ENCODE measurements around the gene RPSA.
"Not testable (repeated sequence)": the region's sequence is repeated elsewhere in the genome, so short reads cannot be mapped to it uniquely, and the experiment has no call there.

Gene RPSA

DNA sequence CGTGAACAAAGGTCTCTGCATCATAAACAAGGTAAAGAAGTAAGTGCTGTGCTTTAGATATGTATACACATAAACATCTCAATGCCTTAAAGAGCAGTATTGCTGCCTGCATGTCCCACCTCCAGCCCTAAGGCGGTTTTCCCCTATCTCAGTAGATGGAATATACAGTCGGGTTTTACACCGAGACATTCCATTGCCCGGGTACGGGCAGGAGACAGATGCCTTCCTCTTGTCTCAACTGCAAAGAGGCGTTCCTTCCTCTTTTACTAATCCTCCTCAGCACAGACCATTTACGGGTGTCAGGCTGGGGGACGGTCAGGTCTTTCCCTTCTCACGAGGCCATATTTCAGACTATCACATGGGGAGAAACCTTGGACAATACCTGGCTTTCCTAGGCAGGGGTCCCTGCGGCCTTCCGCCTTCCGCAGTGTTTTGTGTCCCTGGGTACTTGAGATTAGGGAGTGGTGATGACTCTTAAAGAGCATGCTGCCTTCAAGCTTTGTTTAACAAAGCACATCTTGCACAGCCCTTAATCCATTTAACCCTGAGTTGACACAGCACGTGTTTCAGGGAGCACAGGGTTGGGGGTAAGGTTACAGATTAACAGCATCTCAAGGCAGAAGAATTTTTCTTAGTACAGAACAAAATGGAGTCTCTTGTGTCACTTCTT lies 12.2 kb downstream of the RPSA start:
- H3K23ac ChIP-seq (ENCODE audit: low read length); H2BK15ac ChIP-seq (replicated peaks; ENCODE audit: low read depth); H4K5ac ChIP-seq (ENCODE audit: low read length); H2BK5ac ChIP-seq (ENCODE audit: low read length); H3K56ac ChIP-seq (ENCODE audit: low read length); H4K8ac ChIP-seq (ENCODE audit: low read depth, low read length); H3K36me3 ChIP-seq (ENCODE audit: control insufficient read depth, insufficient read depth, low read length); H3K4ac ChIP-seq (ENCODE audit: low read depth, low read length); H3K9ac ChIP-seq (ENCODE audit: low read length); H3K79me1 ChIP-seq (ENCODE audit: low read length); DNase-seq; H2BK120ac ChIP-seq (ENCODE audit: low read depth, low read length); H3K4me3 ChIP-seq (ENCODE audit: low read length); H3K79me2 ChIP-seq (ENCODE audit: control insufficient read depth, insufficient read depth, low read length); H3K18ac ChIP-seq (ENCODE audit: low read length); H3K4me1 ChIP-seq (ENCODE audit: control insufficient read depth, low read depth, low read length); H3K4me2 ChIP-seq (ENCODE audit: low read length); H3K27me3 ChIP-seq (ENCODE audit: insufficient read depth, low read length, poor library complexity); H2AK5ac ChIP-seq (ENCODE audit: low read length); H3K27ac ChIP-seq (ENCODE audit: low read depth, low read length): not testable (repeated sequence)
- no CpG with 5 or more reads among the region's 14 CpGs for WGBS (ENCODE audit: extremely low coverage, insufficient coverage, low lambda C conversion rate)

GRCh38 chr3:39419742-39420315 lies 13.3 kb downstream of the RPSA start:
- Histone ChIP-seq H4K8ac (ENCODE audit: low read depth, low read length) (no peak overlapping the region), H3K4ac (ENCODE audit: low read depth, low read length) (no peak overlapping the region), H3K56ac (ENCODE audit: low read length) (no peak overlapping the region), H3K79me1 (ENCODE audit: low read length) (no peaks in the 10 kb centered on the region), H3K27ac (ENCODE audit: low read depth, low read length) (no peak overlapping the region), H3K23ac (ENCODE audit: low read length) (no peak overlapping the region), H3K4me2 (ENCODE audit: low read length) (no peak overlapping the region), H3K36me3 (ENCODE audit: control insufficient read depth, insufficient read depth, low read length) (no peaks in the 10 kb centered on the region), H4K5ac (ENCODE audit: low read length) (no peak overlapping the region), H3K79me2 (ENCODE audit: control insufficient read depth, insufficient read depth, low read length) (no peaks in the 10 kb centered on the region), H3K18ac (ENCODE audit: low read length) (no peak overlapping the region), H2AK5ac (ENCODE audit: low read length) (no peak overlapping the region), H3K4me3 (ENCODE audit: low read length) (no peak overlapping the region), H2BK15ac (replicated peaks; ENCODE audit: low read depth) (no peak overlapping the region), H3K27me3 (ENCODE audit: insufficient read depth, low read length, poor library complexity) (no peaks in the 10 kb centered on the region), H2BK120ac (ENCODE audit: low read depth, low read length) (no peak overlapping the region), H3K9ac (ENCODE audit: low read length) (no peak overlapping the region), H2BK5ac (ENCODE audit: low read length) (no peak overlapping the region), H3K4me1 (ENCODE audit: control insufficient read depth, low read depth, low read length) (no peaks in the 10 kb centered on the region)
- no CpG with 5 or more reads among the region's 2 CpGs for WGBS (ENCODE audit: extremely low coverage, insufficient coverage, low lambda C conversion rate)
- no peak for DNase-seq

- Histone ChIP-seq H3K4me1 (ENCODE audit: control insufficient read depth, low read depth, low read length) (no peaks in the 10 kb centered on the region), H3K4ac (ENCODE audit: low read depth, low read length) (no peak overlapping the region), H3K27ac (ENCODE audit: low read depth, low read length) (no peak overlapping the region), H2BK5ac (ENCODE audit: low read length) (no peak overlapping the region), H3K4me3 (ENCODE audit: low read length) (no peak overlapping the region), H3K9ac (ENCODE audit: low read length) (no peak overlapping the region), H2BK120ac (ENCODE audit: low read depth, low read length) (no peak overlapping the region), H3K4me2 (ENCODE audit: low read length) (no peak overlapping the region), H3K36me3 (ENCODE audit: control insufficient read depth, insufficient read depth, low read length) (no peaks in the 10 kb centered on the region), H3K18ac (ENCODE audit: low read length) (no peak overlapping the region), H3K79me2 (ENCODE audit: control insufficient read depth, insufficient read depth, low read length) (no peaks in the 10 kb centered on the region), H3K27me3 (ENCODE audit: insufficient read depth, low read length, poor library complexity) (no peaks in the 10 kb centered on the region), H3K79me1 (ENCODE audit: low read length) (no peaks in the 10 kb centered on the region), H3K56ac (ENCODE audit: low read length) (no peak overlapping the region), H4K8ac (ENCODE audit: low read depth, low read length) (no peak overlapping the region), H2AK5ac (ENCODE audit: low read length) (no peak overlapping the region), H2BK15ac (replicated peaks; ENCODE audit: low read depth) (no peak overlapping the region), H4K5ac (ENCODE audit: low read length) (no peak overlapping the region), H3K23ac (ENCODE audit: low read length) (no peak overlapping the region)
- no CpG with 5 or more reads among the region's 2 CpGs for WGBS (ENCODE audit: extremely low coverage, insufficient coverage, low lambda C conversion rate)
- DNase-seq: no peak
Observed at GRCh38 chr3:39420543-39420942, 14.0 kb downstream of the RPSA start.

- Histone ChIP-seq H3K4me1 (ENCODE audit: control insufficient read depth, low read depth, low read length) (no peaks in the 10 kb centered on the region), H3K23ac (ENCODE audit: low read length) (no peak overlapping the region), H3K36me3 (ENCODE audit: control insufficient read depth, insufficient read depth, low read length) (no peaks in the 10 kb centered on the region), H2AK5ac (ENCODE audit: low read length) (no peak overlapping the region), H3K56ac (ENCODE audit: low read length) (no peak overlapping the region), H4K5ac (ENCODE audit: low read length) (no peak overlapping the region), H3K4me2 (ENCODE audit: low read length) (no peak overlapping the region), H3K79me1 (ENCODE audit: low read length) (no peaks in the 10 kb centered on the region), H3K18ac (ENCODE audit: low read length) (no peak overlapping the region), H3K9ac (ENCODE audit: low read length) (no peak overlapping the region), H2BK5ac (ENCODE audit: low read length) (no peak overlapping the region), H4K8ac (ENCODE audit: low read depth, low read length) (no peak overlapping the region), H3K4me3 (ENCODE audit: low read length) (no peak overlapping the region), H3K4ac (ENCODE audit: low read depth, low read length) (no peak overlapping the region), H3K27me3 (ENCODE audit: insufficient read depth, low read length, poor library complexity) (no peaks in the 10 kb centered on the region), H3K27ac (ENCODE audit: low read depth, low read length) (no peak overlapping the region), H3K79me2 (ENCODE audit: control insufficient read depth, insufficient read depth, low read length) (no peaks in the 10 kb centered on the region), H2BK120ac (ENCODE audit: low read depth, low read length) (no peak overlapping the region), H2BK15ac (replicated peaks; ENCODE audit: low read depth) (no peak overlapping the region)
- no peak for DNase-seq
- WGBS (ENCODE audit: extremely low coverage, insufficient coverage, low lambda C conversion rate): 100% methylated on average over 1 of the region's 1 CpG
Observed at GRCh38 chr3:39423436-39423970, 17.0 kb downstream of the RPSA start.

DNA sequence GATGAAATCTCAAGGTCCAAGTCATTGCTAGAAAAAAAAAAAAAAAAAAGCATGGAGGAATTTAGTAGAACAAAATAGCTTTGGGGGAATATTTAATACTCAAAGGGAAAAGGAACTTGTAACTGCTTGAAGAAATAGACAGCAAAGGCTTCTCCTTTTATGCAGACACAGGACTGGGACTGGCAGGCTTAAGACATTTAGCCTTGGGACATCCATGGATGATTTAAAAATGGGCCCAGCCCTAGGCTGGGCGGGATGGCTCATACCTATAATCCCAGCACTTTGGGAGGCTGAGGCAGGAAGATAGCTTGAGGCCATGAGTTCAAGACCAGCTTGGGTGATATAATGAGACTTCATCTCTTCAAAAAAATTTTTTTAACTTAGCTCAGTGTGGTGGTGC lies 19.8 kb downstream of the RPSA start:
- Histone ChIP-seq H3K23ac (ENCODE audit: low read length) (no peak overlapping the region), H2BK15ac (replicated peaks; ENCODE audit: low read depth) (no peak overlapping the region), H3K79me1 (ENCODE audit: low read length) (no peaks in the 10 kb centered on the region), H3K56ac (ENCODE audit: low read length) (no peak overlapping the region), H3K79me2 (ENCODE audit: control insufficient read depth, insufficient read depth, low read length) (no peaks in the 10 kb centered on the region), H3K27me3 (ENCODE audit: insufficient read depth, low read length, poor library complexity) (no peaks in the 10 kb centered on the region), H3K27ac (ENCODE audit: low read depth, low read length) (no peak overlapping the region), H3K18ac (ENCODE audit: low read length) (no peak overlapping the region), H2BK5ac (ENCODE audit: low read length) (no peak overlapping the region), H3K4me2 (ENCODE audit: low read length) (no peak overlapping the region), H3K4ac (ENCODE audit: low read depth, low read length) (no peak overlapping the region), H3K4me3 (ENCODE audit: low read length) (no peak overlapping the region), H2BK120ac (ENCODE audit: low read depth, low read length) (no peak overlapping the region), H3K36me3 (ENCODE audit: control insufficient read depth, insufficient read depth, low read length) (no peaks in the 10 kb centered on the region), H4K5ac (ENCODE audit: low read length) (no peak overlapping the region), H3K4me1 (ENCODE audit: control insufficient read depth, low read depth, low read length) (no peaks in the 10 kb centered on the region), H4K8ac (ENCODE audit: low read depth, low read length) (no peak overlapping the region), H3K9ac (ENCODE audit: low read length) (no peak overlapping the region), H2AK5ac (ENCODE audit: low read length) (no peak overlapping the region)
- no peak for DNase-seq
- no CpG with 5 or more reads among the region's 1 CpG for WGBS (ENCODE audit: extremely low coverage, insufficient coverage, low lambda C conversion rate)

DNA sequence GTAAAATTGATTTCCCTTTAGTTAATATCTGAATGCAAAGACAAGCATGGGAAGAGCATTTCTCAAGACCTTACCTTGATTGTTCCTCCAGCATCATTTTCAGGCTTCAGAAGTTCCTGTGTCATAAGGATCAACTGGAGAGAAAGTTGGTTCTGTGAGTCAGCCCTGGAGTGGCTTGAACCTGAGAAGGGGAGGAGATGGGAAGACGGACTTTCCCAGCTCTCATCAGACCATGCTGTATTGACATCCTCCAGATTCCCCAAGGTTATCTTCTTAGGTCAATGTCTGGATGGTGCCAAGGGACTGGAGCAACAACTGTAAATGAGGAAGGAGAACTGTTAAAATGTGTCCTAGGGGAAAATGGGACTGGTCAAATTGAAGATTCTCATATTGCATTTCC lies 21.0 kb downstream of the RPSA start:
- Histone ChIP-seq H3K27ac (ENCODE audit: low read depth, low read length) (no peak overlapping the region), H3K36me3 (ENCODE audit: control insufficient read depth, insufficient read depth, low read length) (no peaks in the 10 kb centered on the region), H3K4me3 (ENCODE audit: low read length) (no peak overlapping the region), H3K79me2 (ENCODE audit: control insufficient read depth, insufficient read depth, low read length) (no peaks in the 10 kb centered on the region), H3K4me1 (ENCODE audit: control insufficient read depth, low read depth, low read length) (no peaks in the 10 kb centered on the region), H4K8ac (ENCODE audit: low read depth, low read length) (no peak overlapping the region), H3K9ac (ENCODE audit: low read length) (no peak overlapping the region), H3K18ac (ENCODE audit: low read length) (no peak overlapping the region), H3K56ac (ENCODE audit: low read length) (no peak overlapping the region), H3K79me1 (ENCODE audit: low read length) (no peaks in the 10 kb centered on the region), H3K23ac (ENCODE audit: low read length) (no peak overlapping the region), H3K4ac (ENCODE audit: low read depth, low read length) (no peak overlapping the region), H2BK5ac (ENCODE audit: low read length) (no peak overlapping the region), H4K5ac (ENCODE audit: low read length) (no peak overlapping the region), H2BK120ac (ENCODE audit: low read depth, low read length) (no peak overlapping the region), H2BK15ac (replicated peaks; ENCODE audit: low read depth) (no peak overlapping the region), H3K4me2 (ENCODE audit: low read length) (no peak overlapping the region), H2AK5ac (ENCODE audit: low read length) (no peak overlapping the region), H3K27me3 (ENCODE audit: insufficient read depth, low read length, poor library complexity) (no peaks in the 10 kb centered on the region)
- no CpG with 5 or more reads among the region's 1 CpG for WGBS (ENCODE audit: extremely low coverage, insufficient coverage, low lambda C conversion rate)
- DNase-seq: no peak
